Activated CD8-positive, alpha-beta memory T cell treated with anti-CD3 and anti-CD28 coated beads for 36 hours (primary cell): Measurements from ENCODE around the gene UTP15. TPM values are rescaled to one million over a fixed set of nuclear protein-coding genes. Genes with fewer than 3 reads are reported as not detected.

Experiments
- CTCF ChIA-PET: fragments of 350-600 bp; sonication (Branson Sonifier 250); formaldehyde crosslinking; loops from one replicate; lab custom pipeline; 2021; ENCODE audit warnings: antibody characterized with exemption; lab: Charles Lee
- POLR2A ChIA-PET: fragments of 350-600 bp; sonication (Branson Sonifier 250); formaldehyde crosslinking; loops from one replicate; lab custom pipeline; 2021; ENCODE audit warnings: antibody characterized with exemption; lab: Charles Lee
- total RNA-seq, 2 experiments: library from RNA; stranded (reverse); gene quantifications; one replicate each; pipeline ENCODE4 v1.2.3, GENCODE V29; 2021

Gene UTP15
- 10 to 100 TPM; 54.1 to 57.4 TPM for total RNA-seq

GRCh38 chr5:73565139-73565968, at the start of gene UTP15, which contains the start of gene ANKRA2:
UTP15 (plus strand) TSS chr5:73565743; CDS start chr5:73567345, 1,602 bp downstream.
ANKRA2 (minus strand) TSS chr5:73565639; CDS start chr5:73562881, 2,758 bp downstream.
- ChIA-PET POLR2A (interaction anchor here (0.6 to 1.4 kb wide), 2 partner anchors 67 to 1797 kb away, joined by 4 read pairs; partner anchors contain the start of gene BTF3), CTCF (interaction anchor here (0.9 to 1.3 kb wide), 2 partner anchors 11 to 26 kb away, joined by 3 read pairs; no protein-coding TSS in a partner anchor)

DNA sequence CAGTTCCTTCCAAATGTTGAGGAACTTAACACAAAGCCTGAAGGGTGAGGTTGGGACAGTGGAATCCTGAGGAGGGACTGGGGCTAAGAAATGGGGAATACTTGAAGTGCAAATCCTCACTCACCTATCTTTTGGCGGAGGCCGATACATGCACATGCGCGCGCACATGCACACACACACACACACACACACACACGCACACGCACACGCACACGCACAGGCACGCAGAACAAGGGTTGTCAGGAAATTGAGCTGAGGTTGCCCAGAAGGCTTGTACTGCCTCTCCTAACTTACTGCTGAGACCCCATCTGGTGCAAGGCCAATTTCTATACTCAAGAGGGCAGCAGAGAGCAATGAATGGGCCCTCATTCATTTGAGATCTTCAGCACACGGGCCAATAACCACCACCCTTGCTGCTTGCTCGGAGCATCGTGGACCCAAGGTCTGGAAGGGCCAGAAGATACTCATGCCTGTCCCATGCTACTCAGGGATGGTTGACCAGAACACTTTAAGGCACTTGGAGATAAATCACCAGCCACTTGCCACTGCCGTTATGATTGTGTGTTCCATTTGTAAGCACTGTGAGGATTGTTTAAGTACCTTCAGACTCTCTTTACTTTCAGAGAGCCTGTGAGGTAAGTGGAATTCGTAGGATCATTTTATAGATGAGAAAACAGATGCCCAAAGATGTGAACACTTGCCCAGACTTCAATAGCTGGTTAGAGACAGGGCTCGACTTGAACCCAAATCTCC, 45.8 kb upstream of the UTP15 start:
- ChIA-PET CTCF (interaction anchor here (0.7 to 5.9 kb wide), 4 partner anchors 11 to 17 kb away, joined by 4 to 25 read pairs (median 5); no protein-coding TSS in a partner anchor), POLR2A (interaction anchor here (0.6 kb wide), 2 partner anchors 126 to 945 kb away, joined by 3 to 4 read pairs; no protein-coding TSS in a partner anchor)

DNA sequence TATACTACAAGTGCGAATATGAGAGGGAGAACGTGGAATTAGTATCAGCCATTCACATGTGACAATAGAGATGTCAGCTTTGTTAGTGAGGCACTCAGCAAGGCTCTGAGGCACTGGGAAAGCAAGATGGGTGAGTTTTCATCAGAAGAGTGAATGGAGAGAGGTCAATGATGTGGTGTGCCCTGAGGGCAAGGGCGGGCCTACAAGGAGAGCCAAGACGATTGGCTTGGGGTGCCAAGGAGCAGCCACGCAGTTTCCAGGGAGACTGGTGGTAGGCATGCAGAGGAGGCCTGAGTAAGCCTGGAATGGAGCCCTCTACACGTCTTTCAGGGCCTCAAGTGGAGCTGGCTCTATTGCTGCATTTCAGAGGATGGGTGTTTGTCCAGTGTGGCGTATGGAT, 42.6 kb upstream of the UTP15 start:
- ChIA-PET POLR2A (no interaction called here), CTCF (interaction anchor here (5.9 kb wide), 1 partner anchor 14 kb away, joined by 25 read pairs; no protein-coding TSS in a partner anchor)

GRCh38 chr5:73523861-73524260, 41.7 kb upstream of the UTP15 start:
- ChIA-PET POLR2A (no interaction called here), CTCF (interaction anchor here (0.7 to 5.9 kb wide), 2 partner anchors 13 to 22 kb away, joined by 3 to 25 read pairs; no protein-coding TSS in a partner anchor)

DNA sequence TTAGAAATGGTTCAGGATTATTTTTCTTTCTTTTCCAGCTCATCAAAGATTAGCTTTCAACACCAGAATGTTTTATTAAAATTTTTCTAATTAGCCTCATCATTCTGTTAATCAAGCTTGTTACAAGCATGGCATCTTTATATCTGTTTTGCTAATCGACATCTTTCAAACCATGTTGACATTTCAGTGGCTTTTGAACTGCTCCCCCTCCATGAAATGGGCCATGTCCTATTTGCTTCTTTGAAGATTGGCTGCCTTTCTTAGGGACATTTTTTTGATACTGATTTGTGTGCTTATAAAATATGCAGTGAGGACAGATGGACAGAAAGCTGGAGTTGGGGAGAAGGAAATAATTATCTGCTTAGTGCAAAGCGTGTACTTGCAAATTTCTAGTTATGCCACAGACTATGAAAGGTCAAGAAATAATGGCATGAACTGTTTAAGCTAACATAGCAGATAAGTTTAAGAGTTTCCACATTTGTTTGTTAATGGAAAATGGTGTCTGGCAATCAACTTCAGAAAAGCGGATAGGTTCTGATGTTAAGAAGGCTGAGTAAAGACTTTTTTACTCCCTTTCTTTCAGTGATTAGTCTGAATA, 39.8 kb upstream of the UTP15 start:
- ChIA-PET POLR2A (no interaction called here), CTCF (interaction anchor here (2.0 kb wide), 1 partner anchor 11 kb away, joined by 5 read pairs; no protein-coding TSS in a partner anchor)

DNA sequence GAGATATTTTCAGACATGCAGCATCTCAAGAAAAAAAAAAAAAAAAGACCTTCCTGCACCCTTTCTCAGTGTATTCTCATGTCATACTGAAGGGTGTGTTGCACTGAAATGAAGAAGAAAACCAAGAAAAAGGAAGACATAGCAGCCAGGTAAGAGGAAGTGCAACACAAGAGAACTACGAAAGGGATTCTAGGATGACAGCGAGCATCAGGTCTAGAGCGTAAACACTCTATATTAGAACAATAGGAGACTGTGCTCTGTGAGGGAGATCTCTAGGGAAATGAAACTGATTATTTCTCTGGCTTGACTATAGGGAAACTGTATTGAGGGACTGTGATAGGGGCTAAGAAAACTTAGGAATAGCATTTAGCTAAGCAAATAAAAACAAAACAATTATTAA, 37.3 kb upstream of the UTP15 start:
- ChIA-PET POLR2A (no interaction called here), CTCF (no interaction called here)

DNA sequence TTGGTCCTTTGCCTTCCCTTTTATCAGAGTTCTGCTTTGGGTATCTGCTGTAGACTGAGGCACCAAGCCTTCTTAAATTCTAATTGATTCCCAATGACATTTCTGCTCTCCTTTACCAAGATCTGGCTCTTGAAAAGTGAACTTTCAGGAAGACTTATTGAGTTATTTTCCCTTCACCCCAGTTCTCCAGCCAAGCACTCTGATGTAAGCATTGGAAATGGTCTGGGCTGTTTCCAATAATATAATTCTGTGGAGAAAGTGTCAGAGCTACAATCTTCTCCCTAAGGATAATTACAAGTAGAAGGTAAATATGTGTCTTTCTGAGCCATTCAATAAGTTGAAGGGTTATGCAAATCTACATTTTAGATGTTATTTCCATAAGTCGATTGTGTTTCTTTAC, 36.5 kb upstream of the UTP15 start:
- POLR2A ChIA-PET, result no interaction called here

GRCh38 chr5:73531356-73531755, 34.2 kb upstream of the UTP15 start:
- ChIA-PET CTCF (interaction anchor here (1.4 kb wide), 1 partner anchor 10 kb away, joined by 4 read pairs; no protein-coding TSS in a partner anchor), POLR2A (no interaction called here)

More for the DNA sequence above, 36.5 kb upstream of the UTP15 start:
- CTCF ChIA-PET, result interaction anchor here (0.5 kb wide), 1 partner anchor 870 kb away, joined by 3 read pairs; no protein-coding TSS in a partner anchor

GRCh38 chr5:73532195-73532594, 33.3 kb upstream of the UTP15 start:
- ChIA-PET POLR2A (no interaction called here), CTCF (no interaction called here)

DNA sequence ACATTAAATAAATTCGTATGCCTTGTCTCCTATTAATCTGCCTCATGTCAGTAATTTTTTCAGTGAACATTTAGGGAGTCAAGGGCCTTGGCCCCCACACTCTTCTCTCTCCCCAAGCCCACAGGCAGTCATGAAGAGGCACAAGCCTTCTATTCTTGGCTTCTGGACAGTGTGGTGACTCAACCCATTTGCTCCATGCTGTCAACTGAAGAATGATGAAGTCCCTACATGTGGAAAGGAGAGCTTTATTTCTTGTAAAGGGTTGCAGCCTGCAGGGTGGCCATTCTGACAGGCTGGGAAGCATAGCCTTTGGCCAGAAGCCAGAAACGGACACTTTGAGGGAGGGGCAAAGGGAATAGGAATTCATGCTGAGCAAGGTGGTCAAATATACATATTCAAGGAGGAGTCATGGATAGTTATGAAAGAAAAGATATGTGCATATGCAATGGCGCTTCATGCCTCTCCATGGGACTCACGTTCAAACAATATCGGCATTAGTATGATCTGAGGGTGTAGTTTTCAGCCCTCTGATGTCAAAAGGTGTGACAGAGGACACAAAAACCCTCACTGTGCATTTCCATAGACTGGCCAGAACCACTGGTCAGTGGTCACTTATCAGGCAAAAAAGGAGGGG, 31.4 kb upstream of the UTP15 start:
- ChIA-PET CTCF (no interaction called here), POLR2A (no interaction called here)

DNA sequence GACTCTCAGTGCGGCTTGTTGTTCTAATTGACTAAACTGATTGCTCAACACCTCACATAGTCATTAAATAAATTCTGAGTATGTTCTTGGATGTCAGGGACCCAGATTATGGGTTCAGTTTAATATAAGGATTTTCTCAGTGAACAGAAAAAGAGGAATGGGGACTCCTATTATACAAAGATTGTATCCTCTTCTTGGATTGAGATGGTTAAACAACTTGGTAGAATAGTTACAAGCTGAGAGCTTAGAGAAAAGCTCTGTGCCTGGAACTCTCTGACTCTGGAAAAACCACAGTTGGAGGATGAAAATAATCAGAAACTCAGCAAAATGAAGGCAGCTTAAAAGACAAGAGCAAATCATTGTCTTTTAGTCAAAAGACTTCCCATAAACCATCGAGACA, 30.6 kb upstream of the UTP15 start:
- CTCF ChIA-PET, result no interaction called here
- POLR2A ChIA-PET, result no interaction called here

GRCh38 chr5:73539730-73540129, 25.8 kb upstream of the UTP15 start:
- POLR2A ChIA-PET, result no interaction called here
- CTCF ChIA-PET, result no interaction called here

GRCh38 chr5:73540192-73540591, 25.4 kb upstream of the UTP15 start:
- CTCF ChIA-PET, result no interaction called here

DNA sequence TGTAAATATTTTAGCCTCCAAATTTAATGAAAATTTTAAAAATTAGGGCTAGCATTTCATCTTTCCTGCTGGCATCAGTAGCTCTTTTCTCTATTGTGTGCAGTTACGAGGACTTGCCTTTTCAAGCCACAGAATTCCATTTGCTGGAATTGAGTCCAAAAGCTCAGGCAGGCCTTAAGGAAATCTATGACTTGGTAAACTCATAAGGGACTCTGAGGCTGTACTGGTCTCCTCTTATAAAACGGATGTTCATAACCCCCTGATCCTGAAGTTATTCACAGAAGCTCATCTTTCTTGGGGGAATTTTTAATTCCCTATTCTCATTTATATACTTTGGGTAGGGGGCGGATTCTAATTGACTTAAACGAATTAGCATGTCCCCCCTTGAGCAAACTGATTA, 23.5 kb upstream of the UTP15 start:
- POLR2A ChIA-PET, result no interaction called here
- CTCF ChIA-PET, result interaction anchor here (0.6 kb wide), 1 partner anchor 939 kb away, joined by 3 read pairs; no protein-coding TSS in a partner anchor

More at GRCh38 chr5:73540192-73540591, 25.4 kb upstream of the UTP15 start:
- POLR2A ChIA-PET, result no interaction called here

- CTCF ChIA-PET, result interaction anchor here (1.4 kb wide), 1 partner anchor 90 kb away, joined by 4 read pairs; no protein-coding TSS in a partner anchor
- POLR2A ChIA-PET, result no interaction called here
Measured at GRCh38 chr5:73544429-73545402, 20.8 kb upstream of the UTP15 start.

DNA sequence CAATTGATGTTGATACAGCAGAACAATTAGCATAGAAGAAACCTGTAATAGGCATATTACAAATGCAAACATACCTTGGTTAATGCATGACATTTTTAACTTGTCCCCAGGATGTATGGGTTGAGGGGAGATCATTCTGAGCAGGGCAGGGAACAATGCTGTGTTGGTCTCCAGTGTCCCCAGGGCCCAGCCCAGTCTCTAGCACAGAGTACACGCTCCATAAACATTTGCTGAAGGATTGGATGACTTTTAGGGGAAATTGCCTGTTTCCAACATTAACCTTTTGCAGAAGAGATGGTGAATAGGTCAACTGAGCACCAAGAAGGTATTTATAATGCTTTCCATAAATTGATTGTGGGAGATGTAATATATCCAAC, 20.2 kb upstream of the UTP15 start:
- POLR2A ChIA-PET, result no interaction called here
- CTCF ChIA-PET, result no interaction called here

DNA sequence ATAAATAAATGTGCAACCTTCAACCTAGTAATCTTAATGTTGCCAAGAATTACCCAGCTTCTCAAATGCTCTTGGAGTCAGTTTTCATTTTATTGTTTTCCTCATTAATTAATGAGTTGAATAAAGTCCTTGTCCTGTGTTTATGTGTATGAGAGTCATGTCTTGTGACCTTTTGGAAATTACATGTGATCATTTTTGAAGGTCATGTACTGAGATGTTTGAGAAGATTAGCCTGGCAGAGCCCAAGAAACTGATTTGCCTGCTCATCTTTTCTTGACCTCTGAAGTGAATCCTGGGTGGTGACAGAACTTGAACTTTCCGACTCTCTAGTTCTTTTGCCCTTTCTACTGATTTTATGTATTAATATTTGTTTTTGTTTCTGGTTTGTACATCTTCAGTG, 15.5 kb upstream of the UTP15 start:
- POLR2A ChIA-PET, result no interaction called here

DNA sequence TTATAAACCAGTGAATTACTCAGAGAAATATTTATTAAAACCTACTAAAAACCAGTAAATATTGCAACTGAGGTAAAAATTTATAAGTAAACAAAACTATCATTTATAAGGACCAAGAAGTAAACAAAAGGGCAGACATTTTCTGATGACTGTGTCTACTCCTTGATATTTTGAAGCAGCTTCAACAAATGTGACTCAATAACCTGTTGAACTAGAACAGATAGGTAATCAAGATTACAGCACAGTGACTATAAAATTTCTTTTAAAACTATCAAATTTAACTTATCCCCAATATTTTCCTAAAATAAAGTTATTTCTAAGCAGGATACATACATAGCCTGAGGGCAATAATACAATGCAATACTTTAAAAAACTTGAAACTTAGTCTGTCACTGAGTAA, 12.9 kb upstream of the UTP15 start:
- POLR2A ChIA-PET, result no interaction called here
- CTCF ChIA-PET, result no interaction called here

More for the DNA sequence above, 15.5 kb upstream of the UTP15 start:
- CTCF ChIA-PET, result no interaction called here
